Thyroid gland (tissue), 4 donors: ENCODE data around the gene OR52B6.

Experiments used
- POLR2A ChIP-seq, 2 donors: fragments of 450-650 bp; IDR thresholded peaks; one replicate each; pipeline ENCODE4 v1.6.1; 2017; ENCODE audit warnings: antibody characterized with exemption in 2 of 2, mild to moderate bottlenecking in 2 of 2, moderate library complexity in 1 of 2
- TF ChIP-seq, protein P1 (sequence below), 6 experiments: fragments of 200-600 bp in 3 of 6; fragments of 450-650 bp in 3 of 6; sonication (generic) in 3 of 6; IDR thresholded peaks; one replicate each; pipeline ENCODE4 v1.5.1; 2016 to 2019; ENCODE audit warnings: antibody characterized with exemption in 6 of 6, mild to moderate bottlenecking in 2 of 6, inconsistent platforms in 1 of 6, moderate library complexity in 1 of 6

DNA sequence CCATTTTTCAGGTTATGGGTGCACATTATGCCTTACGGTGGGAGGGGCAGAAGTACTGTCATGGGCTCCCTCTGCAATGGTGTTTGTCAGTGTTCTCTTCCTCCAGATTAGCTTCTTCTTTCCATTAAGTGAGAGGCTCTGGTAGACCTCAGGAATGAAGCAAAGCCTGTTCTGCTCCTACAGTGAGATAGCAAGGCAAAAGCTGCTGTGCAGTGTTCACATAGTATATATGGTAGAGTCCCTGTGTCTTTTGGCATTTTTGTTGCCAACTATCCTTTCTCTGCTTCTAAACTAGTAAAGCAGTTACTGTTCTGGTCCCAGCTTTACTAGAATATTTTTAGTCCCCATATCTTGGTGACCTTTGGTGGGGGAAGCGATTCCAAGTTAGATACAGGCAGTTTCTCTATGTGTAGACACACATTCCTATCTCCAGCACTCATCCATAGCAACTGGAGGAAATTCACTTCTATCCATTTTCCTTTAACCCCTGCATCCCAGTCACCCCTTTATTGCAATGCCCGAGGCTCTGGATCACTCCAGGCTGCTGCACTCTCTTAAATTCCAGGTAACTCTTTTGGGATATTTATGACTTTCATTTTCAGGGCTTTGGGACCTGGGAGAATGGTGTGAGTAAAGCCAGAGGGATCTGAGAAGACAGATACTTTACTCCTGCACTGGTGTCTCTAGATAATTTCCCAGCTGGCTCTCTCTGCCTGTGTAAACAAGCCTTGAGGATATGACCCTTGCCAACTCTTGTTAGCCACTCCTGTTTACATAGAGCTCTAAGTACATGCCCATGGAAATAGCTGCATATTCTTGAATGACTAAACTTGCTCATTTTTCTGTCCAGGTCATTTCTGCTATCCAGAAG, 40.2 kb downstream of the OR52B6 start:
- TF ChIP-seq, protein P1, sequence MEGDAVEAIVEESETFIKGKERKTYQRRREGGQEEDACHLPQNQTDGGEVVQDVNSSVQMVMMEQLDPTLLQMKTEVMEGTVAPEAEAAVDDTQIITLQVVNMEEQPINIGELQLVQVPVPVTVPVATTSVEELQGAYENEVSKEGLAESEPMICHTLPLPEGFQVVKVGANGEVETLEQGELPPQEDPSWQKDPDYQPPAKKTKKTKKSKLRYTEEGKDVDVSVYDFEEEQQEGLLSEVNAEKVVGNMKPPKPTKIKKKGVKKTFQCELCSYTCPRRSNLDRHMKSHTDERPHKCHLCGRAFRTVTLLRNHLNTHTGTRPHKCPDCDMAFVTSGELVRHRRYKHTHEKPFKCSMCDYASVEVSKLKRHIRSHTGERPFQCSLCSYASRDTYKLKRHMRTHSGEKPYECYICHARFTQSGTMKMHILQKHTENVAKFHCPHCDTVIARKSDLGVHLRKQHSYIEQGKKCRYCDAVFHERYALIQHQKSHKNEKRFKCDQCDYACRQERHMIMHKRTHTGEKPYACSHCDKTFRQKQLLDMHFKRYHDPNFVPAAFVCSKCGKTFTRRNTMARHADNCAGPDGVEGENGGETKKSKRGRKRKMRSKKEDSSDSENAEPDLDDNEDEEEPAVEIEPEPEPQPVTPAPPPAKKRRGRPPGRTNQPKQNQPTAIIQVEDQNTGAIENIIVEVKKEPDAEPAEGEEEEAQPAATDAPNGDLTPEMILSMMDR (IDR thresholded peaks at IDR 0.05): no peak
- no peak for TF ChIP-seq POLR2A (IDR thresholded peaks at IDR 0.05)
